ENCODE results near the gene GP5.

GP5 gene

GRCh38 chr3:194379651-194380050, 19.4 kb downstream of the GP5 start:
- H3K4me3 ChIP-seq: no peak overlapping the region
- no peak overlapping the region for H3K9ac ChIP-seq (ENCODE audit: insufficient read length)
- DNase-seq (ENCODE audit: low read depth, low spot score): no peak

GRCh38 chr3:194379231-194379630, 19.8 kb downstream of the GP5 start:
- Histone ChIP-seq H3K4me3 (no peak overlapping the region), H3K9ac (ENCODE audit: insufficient read length) (no peak overlapping the region), H3K36me3 (ENCODE audit: insufficient read depth, low read length) (no peaks in the 10 kb centered on the region), H3K27ac (no peak overlapping the region), H3K9me3 (ENCODE audit: low read depth, low read length) (no peaks in the 10 kb centered on the region)
- no peak for DNase-seq (ENCODE audit: low read depth, low spot score)
- TF ChIP-seq EZH2 (IDR thresholded peaks at IDR 0.05) (no peak), POLR2AphosphoS5 (IDR thresholded peaks at IDR 0.05; ENCODE audit: borderline replicate concordance, low read depth, low read length) (no peak), FOXP2 (optimal IDR thresholded peaks at IDR 0.05; ENCODE audit: control extremely low read depth, extremely low read length, insufficient read depth) (no peak)

More at GRCh38 chr3:194379651-194380050, 19.4 kb downstream of the GP5 start:
- Histone ChIP-seq H3K27ac (no peak overlapping the region), H3K9me3 (ENCODE audit: low read depth, low read length) (no peaks in the 10 kb centered on the region), H3K36me3 (ENCODE audit: insufficient read depth, low read length) (no peaks in the 10 kb centered on the region)
- TF ChIP-seq POLR2AphosphoS5 (IDR thresholded peaks at IDR 0.05; ENCODE audit: borderline replicate concordance, low read depth, low read length): no peak
- no peak for TF ChIP-seq EZH2 (IDR thresholded peaks at IDR 0.05)
- TF ChIP-seq FOXP2 (optimal IDR thresholded peaks at IDR 0.05; ENCODE audit: control extremely low read depth, extremely low read length, insufficient read depth): no peak

DNA sequence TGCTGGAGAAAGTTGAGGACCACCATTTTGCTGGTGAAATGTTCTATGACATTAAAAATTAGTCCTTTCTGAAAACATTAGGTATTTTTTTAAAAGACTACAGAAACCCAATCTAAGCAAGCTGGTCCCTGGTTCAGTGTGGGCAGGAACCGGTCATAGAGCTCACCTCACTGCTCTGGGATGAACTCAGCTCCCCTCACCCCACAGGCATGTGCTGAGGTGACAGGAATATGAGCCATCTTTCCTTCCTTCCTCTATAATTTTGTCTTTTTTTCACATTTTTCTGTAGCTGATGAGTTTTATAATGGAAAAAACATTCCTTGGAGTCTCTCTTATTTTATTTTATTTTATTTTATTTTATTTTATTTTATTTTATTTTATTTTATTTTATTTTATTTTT, 21.4 kb downstream of the GP5 start:
- H3K4me3 ChIP-seq: no peak overlapping the region
- TF ChIP-seq POLR2AphosphoS5 (IDR thresholded peaks at IDR 0.05; ENCODE audit: borderline replicate concordance, low read depth, low read length) (no peak), FOXP2 (optimal IDR thresholded peaks at IDR 0.05; ENCODE audit: control extremely low read depth, extremely low read length, insufficient read depth) (no peak), EZH2 (IDR thresholded peaks at IDR 0.05) (no peak)
- no peak overlapping the region for H3K9ac ChIP-seq (ENCODE audit: insufficient read length)
- H3K9me3 ChIP-seq (ENCODE audit: low read depth, low read length): no peaks in the 10 kb centered on the region
- H3K36me3 ChIP-seq (ENCODE audit: insufficient read depth, low read length): no peaks in the 10 kb centered on the region
- no peak overlapping the region for H3K27ac ChIP-seq
- no peak for DNase-seq (ENCODE audit: low read depth, low spot score)

- TF ChIP-seq POLR2AphosphoS5 (IDR thresholded peaks at IDR 0.05; ENCODE audit: borderline replicate concordance, low read depth, low read length) (no peak), FOXP2 (optimal IDR thresholded peaks at IDR 0.05; ENCODE audit: control extremely low read depth, extremely low read length, insufficient read depth) (no peak), EZH2 (IDR thresholded peaks at IDR 0.05) (no peak)
- H3K9ac ChIP-seq (ENCODE audit: insufficient read length): no peak overlapping the region
- DNase-seq (ENCODE audit: low read depth, low spot score): no peak
These were observed 22.9 kb downstream of the GP5 start for GRCh38 chr3:194376241-194376560.

DNA sequence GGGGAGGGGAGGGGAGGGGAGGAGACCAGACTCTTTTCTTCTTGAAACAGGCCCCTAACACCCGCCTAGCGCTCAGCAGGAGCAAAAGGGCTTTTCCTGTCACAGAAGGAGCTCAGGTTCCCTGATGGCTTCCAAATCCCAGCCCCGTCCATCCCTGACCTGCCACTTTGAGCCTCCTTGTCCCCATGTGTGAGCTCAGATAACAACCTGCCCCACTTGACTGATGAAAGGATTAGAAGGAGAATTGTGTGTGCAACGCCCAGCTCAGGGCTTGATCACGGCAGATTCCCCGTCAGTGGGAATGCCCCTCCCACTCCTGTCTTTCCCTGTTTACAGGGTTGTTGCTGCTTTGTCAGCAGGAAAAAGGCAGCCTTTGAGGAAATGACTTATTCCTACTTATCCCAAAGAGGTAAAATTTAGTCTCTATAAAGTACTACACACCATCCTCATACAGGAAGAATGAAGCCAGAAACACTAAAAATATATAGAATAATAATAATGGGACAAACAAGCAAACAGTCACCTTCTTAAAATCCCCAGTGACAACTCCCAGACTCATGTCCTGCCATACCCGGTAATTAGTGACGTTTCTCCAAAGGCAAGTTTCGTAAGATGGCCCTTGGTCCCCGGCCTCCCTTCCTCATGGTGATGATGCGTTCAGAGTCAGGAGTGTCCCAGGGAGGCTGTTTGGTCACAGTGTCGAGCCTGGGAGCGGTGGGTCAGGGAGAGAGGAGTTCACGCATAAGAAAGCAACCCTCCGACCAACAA, 23.4 kb downstream of the GP5 start:
- Histone ChIP-seq H3K36me3 (ENCODE audit: insufficient read depth, low read length) (no peaks in the 10 kb centered on the region), H3K27ac (peak overlapping the region; percentile 48; the same call in 1 of the 2 replicates), H3K9me3 (ENCODE audit: low read depth, low read length) (no peaks in the 10 kb centered on the region), H3K9ac (ENCODE audit: insufficient read length) (no peak overlapping the region), H3K4me3 (peak overlapping the region; percentile 66)
- TF ChIP-seq POLR2AphosphoS5 (IDR thresholded peaks at IDR 0.05; ENCODE audit: borderline replicate concordance, low read depth, low read length) (no peak), FOXP2 (optimal IDR thresholded peaks at IDR 0.05; ENCODE audit: control extremely low read depth, extremely low read length, insufficient read depth) (peak; percentile 99)
- no peak for DNase-seq (ENCODE audit: low read depth, low spot score)

More at GRCh38 chr3:194376241-194376560, 22.9 kb downstream of the GP5 start:
- Histone ChIP-seq H3K9me3 (ENCODE audit: low read depth, low read length) (no peaks in the 10 kb centered on the region), H3K27ac (peak overlapping the region; percentile 48; the same call in 1 of the 2 replicates), H3K36me3 (ENCODE audit: insufficient read depth, low read length) (no peaks in the 10 kb centered on the region), H3K4me3 (no peak overlapping the region)

- no peaks in the 10 kb centered on the region for H3K36me3 ChIP-seq (ENCODE audit: insufficient read depth, low read length)
- H3K4me3 ChIP-seq: no peak overlapping the region
- TF ChIP-seq FOXP2 (optimal IDR thresholded peaks at IDR 0.05; ENCODE audit: control extremely low read depth, extremely low read length, insufficient read depth) (no peak), EZH2 (IDR thresholded peaks at IDR 0.05) (no peak), POLR2AphosphoS5 (IDR thresholded peaks at IDR 0.05; ENCODE audit: borderline replicate concordance, low read depth, low read length) (no peak)
- no peak for DNase-seq (ENCODE audit: low read depth, low spot score)
- H3K9ac ChIP-seq (ENCODE audit: insufficient read length): no peak overlapping the region
- H3K9me3 ChIP-seq (ENCODE audit: low read depth, low read length): no peaks in the 10 kb centered on the region
- 0 out of 2 replicates have a peak overlapping the region, but pooled peaks have one; percentile 8 for H3K27ac ChIP-seq
These were observed 24.1 kb downstream of the GP5 start for GRCh38 chr3:194374935-194375334.

- no peak for TF ChIP-seq POLR2AphosphoS5 (IDR thresholded peaks at IDR 0.05; ENCODE audit: borderline replicate concordance, low read depth, low read length)
- TF ChIP-seq EZH2 (IDR thresholded peaks at IDR 0.05): no peak
- TF ChIP-seq FOXP2 (optimal IDR thresholded peaks at IDR 0.05; ENCODE audit: control extremely low read depth, extremely low read length, insufficient read depth): no peak
- no peak overlapping the region for H3K4me3 ChIP-seq
- H3K27ac ChIP-seq: peak overlapping the region; percentile 14; the same call in 1 of the 2 replicates
- H3K36me3 ChIP-seq (ENCODE audit: insufficient read depth, low read length): no peaks in the 10 kb centered on the region
- no peaks in the 10 kb centered on the region for H3K9me3 ChIP-seq (ENCODE audit: low read depth, low read length)
- DNase-seq (ENCODE audit: low read depth, low spot score): no peak
- no peak overlapping the region for H3K9ac ChIP-seq (ENCODE audit: insufficient read length)
These were observed 25.2 kb downstream of the GP5 start for GRCh38 chr3:194373899-194374298.

- Histone ChIP-seq H3K4me3 (0 out of 2 replicates have a peak overlapping the region, but pooled peaks have one; percentile 8), H3K9ac (ENCODE audit: insufficient read length) (peak overlapping the region; percentile 15), H3K9me3 (ENCODE audit: low read depth, low read length) (no peaks in the 10 kb centered on the region), H3K36me3 (ENCODE audit: insufficient read depth, low read length) (no peaks in the 10 kb centered on the region), H3K27ac (no peak overlapping the region)
- TF ChIP-seq EZH2 (IDR thresholded peaks at IDR 0.05) (no peak), FOXP2 (optimal IDR thresholded peaks at IDR 0.05; ENCODE audit: control extremely low read depth, extremely low read length, insufficient read depth) (no peak), POLR2AphosphoS5 (IDR thresholded peaks at IDR 0.05; ENCODE audit: borderline replicate concordance, low read depth, low read length) (no peak)
- no peak for DNase-seq (ENCODE audit: low read depth, low spot score)
These were observed 26.0 kb downstream of the GP5 start for GRCh38 chr3:194373028-194373427.

All from SK-N-MC (cell line).